Mesenchymal stem cell (in vitro differentiated cells and primary cell): ENCODE results near the gene EZH2.

Experiments used
- DNase-seq: peaks from one replicate; pipeline ENCODE4 v3.0.0-alpha.2; 2013
- H2AFZ ChIP-seq: one replicate; pipeline ENCODE4 v1.6.1; 2013; ENCODE audit warnings: low read depth, mild to moderate bottlenecking, control low read depth, inconsistent platforms, low read length, moderate library complexity
- H2AK5ac ChIP-seq: 2 replicates; pipeline ENCODE4 v1.6.1; 2013; ENCODE audit warnings: low read length, moderate library complexity, mild to moderate bottlenecking, inconsistent platforms; ENCODE audit not compliant: severe bottlenecking
- H2BK120ac ChIP-seq: one replicate; pipeline ENCODE4 v1.6.1; 2013; ENCODE audit warnings: low read depth, mild to moderate bottlenecking, inconsistent platforms, low read length, moderate library complexity
- H2BK12ac ChIP-seq, 2 experiments: one replicate each; pipeline ENCODE4 v1.6.1; 2013; ENCODE audit warnings: inconsistent platforms in 2 of 2, low read length in 2 of 2, mild to moderate bottlenecking in 2 of 2, moderate library complexity in 2 of 2, control low read depth in 1 of 2
- H2BK15ac ChIP-seq: one replicate; pipeline ENCODE4 v1.6.1; 2013; ENCODE audit warnings: mild to moderate bottlenecking, low read depth, inconsistent platforms; ENCODE audit not compliant: poor library complexity, severe bottlenecking
- H2BK5ac ChIP-seq: 2 replicates; pipeline ENCODE4 v1.6.1; 2013; ENCODE audit warnings: low read depth, mild to moderate bottlenecking, low read length, control low read depth, inconsistent platforms; ENCODE audit not compliant: poor library complexity, severe bottlenecking
- H3K14ac ChIP-seq, 2 experiments: one replicate each; pipeline ENCODE4 v1.6.1; 2013; ENCODE audit warnings: inconsistent platforms in 2 of 2, low read length in 2 of 2, control low read depth in 1 of 2, mild to moderate bottlenecking in 1 of 2, moderate library complexity in 1 of 2
- H3K18ac ChIP-seq, 2 experiments: one replicate each; pipeline ENCODE4 v1.6.1; 2013; ENCODE audit warnings: inconsistent platforms in 2 of 2, low read length in 2 of 2, control low read depth in 1 of 2, low read depth in 1 of 2, mild to moderate bottlenecking in 1 of 2
- H3K23ac ChIP-seq, 2 experiments: one replicate each; pipeline ENCODE4 v1.6.1; 2013; ENCODE audit warnings: inconsistent platforms in 2 of 2, low read length in 2 of 2, mild to moderate bottlenecking in 2 of 2, moderate library complexity in 2 of 2, control low read depth in 1 of 2
- H3K27ac ChIP-seq: 2 replicates; pipeline ENCODE4 v1.5.1; 2013; ENCODE audit warnings: mild to moderate bottlenecking, moderate library complexity, low read length, control low read depth, inconsistent platforms; ENCODE audit not compliant: poor library complexity, severe bottlenecking
- H3K27me3 ChIP-seq, 2 experiments: 2 replicates each; pipeline versions ENCODE4 v1.6.1 to v1.7.0; 2013; ENCODE audit warnings: low read length in 2 of 2, mild to moderate bottlenecking in 2 of 2, moderate library complexity in 2 of 2, control low read depth in 1 of 2, inconsistent platforms in 1 of 2; ENCODE audit not compliant: control insufficient read depth in 1 of 2, insufficient read depth in 1 of 2
- H3K36me3 ChIP-seq, 2 experiments: 2 replicates each; pipeline versions ENCODE4 v1.6.1 to v1.7.0; 2013; ENCODE audit warnings: low read length in 2 of 2, control low read depth in 1 of 2, inconsistent platforms in 1 of 2, low read depth in 1 of 2, mild to moderate bottlenecking in 1 of 2; ENCODE audit not compliant: insufficient read depth in 2 of 2, control insufficient read depth in 1 of 2
- H3K4ac ChIP-seq, 2 experiments: one replicate each; pipeline ENCODE4 v1.6.1; 2013; ENCODE audit warnings: inconsistent platforms in 2 of 2, low read length in 2 of 2, mild to moderate bottlenecking in 2 of 2, moderate library complexity in 2 of 2, control low read depth in 1 of 2, low read depth in 1 of 2
- H3K4me1 ChIP-seq: 2 replicates; pipeline ENCODE4 v1.6.1; 2013; ENCODE audit warnings: low read depth, low read length, control low read depth; ENCODE audit not compliant: control insufficient read depth, insufficient read depth
- H3K4me2 ChIP-seq: 2 replicates; pipeline ENCODE4 v1.6.1; 2013; ENCODE audit warnings: low read length, mild to moderate bottlenecking, inconsistent platforms; ENCODE audit not compliant: poor library complexity, severe bottlenecking
- H3K4me3 ChIP-seq, 2 experiments: 2 replicates each; pipeline versions ENCODE4 v1.5.1 to v1.7.0; 2013; ENCODE audit warnings: low read length in 2 of 2, mild to moderate bottlenecking in 2 of 2, control low read depth in 1 of 2, low read depth in 1 of 2; ENCODE audit not compliant: insufficient read depth in 1 of 2
- H3K79me1 ChIP-seq: replicated peaks from 2 replicates; pipeline ENCODE4 v1.6.1; 2013; ENCODE audit warnings: mild to moderate bottlenecking, control low read depth, low read length, inconsistent platforms; ENCODE audit not compliant: poor library complexity, severe bottlenecking
- H3K9ac ChIP-seq: 2 replicates; pipeline ENCODE4 v1.7.0; 2013; ENCODE audit warnings: mild to moderate bottlenecking, low read length, moderate library complexity
- H3K9me3 ChIP-seq: 2 replicates; pipeline ENCODE4 v1.7.0; 2013; ENCODE audit warnings: mild to moderate bottlenecking, low read length; ENCODE audit not compliant: control insufficient read depth
- H4K8ac ChIP-seq: one replicate; pipeline ENCODE4 v1.6.1; 2013; ENCODE audit warnings: inconsistent platforms, mild to moderate bottlenecking, low read length, moderate library complexity
- H4K91ac ChIP-seq: one replicate; pipeline ENCODE4 v1.6.1; 2013; ENCODE audit warnings: mild to moderate bottlenecking, low read length, inconsistent platforms
- WGBS: methylation state at CpG from one replicate; pipeline ENCODE4 v1.1.7; 2013; ENCODE audit warnings: mixed read lengths; 5-methylcytosine and 5-hydroxymethylcytosine counted together

Gene EZH2

DNA sequence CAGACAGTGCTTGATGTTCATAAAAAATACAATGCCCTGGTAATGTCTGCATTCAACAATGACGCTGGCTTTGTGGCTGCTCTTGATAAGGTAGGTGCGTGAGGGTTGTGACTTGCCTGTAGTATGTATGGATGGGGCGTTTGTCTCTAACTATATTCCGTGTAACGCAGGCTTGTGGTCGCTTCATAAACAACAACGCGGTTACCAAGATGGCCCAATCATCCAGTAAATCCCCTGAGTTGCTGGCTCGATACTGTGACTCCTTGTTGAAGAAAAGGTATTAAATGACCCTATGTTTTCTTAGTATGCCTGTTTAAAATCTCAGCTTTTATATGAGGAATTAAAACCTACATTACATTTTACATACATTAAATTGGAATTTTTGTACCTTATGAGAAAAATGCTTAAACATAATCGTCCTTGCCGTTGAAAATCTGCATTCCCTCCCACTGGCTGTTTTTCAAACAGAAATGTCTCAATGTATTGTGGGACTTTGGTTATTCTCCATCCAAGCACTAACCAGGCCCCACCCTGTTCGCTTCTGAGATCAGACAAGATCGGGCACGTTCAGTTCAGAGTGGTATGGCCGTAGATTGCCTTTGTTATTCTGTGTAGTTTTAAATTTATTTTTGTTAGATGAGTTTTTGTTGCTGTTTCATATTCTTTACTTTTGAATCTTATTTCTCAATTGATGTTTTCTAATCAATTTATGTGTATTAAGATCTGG, 100.1 kb downstream of the EZH2 start:
- no peak for DNase-seq
- Histone ChIP-seq H3K18ac (no peak overlapping the region), H3K14ac (no peak overlapping the region), H3K79me1 (peaks cover 28% of the 10 kb centered on the region), H2AFZ (no peak overlapping the region), H2BK12ac (peak overlapping the region in 1 of 2 experiments; percentile 13), H3K36me3 (peaks cover 38 to 92% of the 10 kb centered on the region in 2 experiments), H3K4me1 (no peaks in the 10 kb centered on the region), H4K91ac (no peak overlapping the region), H3K27ac (no peak overlapping the region), H2BK120ac (no peak overlapping the region), H3K27me3 (no peaks in the 10 kb centered on the region), H3K9me3 (no peaks in the 10 kb centered on the region), H3K9ac (no peak overlapping the region), H3K4me3 (no peak overlapping the region), H4K8ac (no peak overlapping the region), H2AK5ac (no peak overlapping the region), H3K23ac (no peak overlapping the region), H3K4me2 (no peak overlapping the region), H3K4ac (no peak overlapping the region), H2BK5ac (no peak overlapping the region), H2BK15ac (no peak overlapping the region)
- 93% methylated on average over 11 of the region's 15 CpGs for WGBS

DNA sequence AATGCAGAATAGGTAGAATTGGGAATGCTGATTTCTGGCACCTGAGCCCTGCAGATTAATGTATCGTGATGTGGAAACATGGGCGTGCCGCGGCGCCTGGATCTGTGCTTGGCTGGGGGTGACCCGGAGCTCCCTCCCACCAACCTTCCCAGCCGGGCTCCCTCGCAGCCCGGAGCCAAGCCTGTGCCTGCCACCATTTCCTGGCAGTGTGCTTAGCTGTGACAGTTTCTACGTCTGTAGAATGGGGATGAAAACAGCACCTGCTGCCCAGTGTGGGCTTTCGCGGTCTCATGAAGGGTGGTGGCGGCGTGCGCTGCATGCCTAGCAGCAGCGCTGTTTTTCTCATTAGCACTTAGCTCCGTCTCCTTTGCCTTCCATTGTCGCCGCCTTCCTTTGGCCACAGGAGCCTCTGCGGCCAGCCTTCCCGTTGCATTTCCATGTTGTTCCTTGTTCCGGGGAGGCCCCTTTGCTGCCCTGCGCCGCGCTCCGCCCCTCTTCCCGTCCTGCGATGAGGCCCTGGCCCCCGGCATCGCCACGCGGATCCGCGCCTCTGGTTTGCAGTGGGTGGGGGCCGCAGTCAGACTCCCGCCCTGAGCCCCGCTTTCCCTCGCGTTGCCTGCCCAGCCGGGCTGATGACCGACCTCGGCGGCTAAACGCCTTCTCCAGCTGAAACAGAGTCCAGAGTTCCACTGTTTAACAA, 101.2 kb downstream of the EZH2 start:
- Histone ChIP-seq H2BK120ac (no peak overlapping the region), H3K27me3 (no peaks in the 10 kb centered on the region), H4K8ac (no peak overlapping the region), H3K4ac (no peak overlapping the region), H3K9ac (no peak overlapping the region), H3K4me1 (no peaks in the 10 kb centered on the region), H3K9me3 (no peaks in the 10 kb centered on the region), H3K14ac (no peak overlapping the region), H3K79me1 (peaks cover 32% of the 10 kb centered on the region), H4K91ac (peak overlapping the region; percentile 41), H2BK15ac (no peak overlapping the region), H2AK5ac (no peak overlapping the region), H3K36me3 (peaks cover 30 to 92% of the 10 kb centered on the region in 2 experiments), H3K4me2 (no peak overlapping the region), H3K23ac (no peak overlapping the region), H2BK12ac (no peak overlapping the region), H2AFZ (no peak overlapping the region), H2BK5ac (no peak overlapping the region), H3K27ac (no peak overlapping the region), H3K18ac (no peak overlapping the region), H3K4me3 (peak overlapping the region in 1 of 2 experiments; percentile 43)
- 94% methylated on average over 44 of the region's 44 CpGs for WGBS
- DNase-seq: no peak

GRCh38 chr7:148774471-148774870, 109.6 kb downstream of the EZH2 start:
- no peaks in the 10 kb centered on the region for H3K27me3 ChIP-seq
- H3K14ac ChIP-seq: no peak overlapping the region
- no peak overlapping the region for H2AFZ ChIP-seq
- no peak overlapping the region for H3K18ac ChIP-seq
- H2BK15ac ChIP-seq: no peak overlapping the region
- H2BK5ac ChIP-seq: no peak overlapping the region
- H3K4me2 ChIP-seq: no peak overlapping the region
- no peak overlapping the region for H3K23ac ChIP-seq
- H2AK5ac ChIP-seq: no peak overlapping the region
- H3K4me1 ChIP-seq: peaks cover 11% of the 10 kb centered on the region
- H3K9ac ChIP-seq: no peak overlapping the region
- H4K8ac ChIP-seq: no peak overlapping the region
- H2BK120ac ChIP-seq: no peak overlapping the region
- DNase-seq: no peak
- no peaks in the 10 kb centered on the region for H3K9me3 ChIP-seq
- no peak overlapping the region for H3K27ac ChIP-seq
- no peak overlapping the region for H3K4ac ChIP-seq
- H4K91ac ChIP-seq: no peak overlapping the region
- H3K4me3 ChIP-seq: no peak overlapping the region
- peaks cover 21% of the 10 kb centered on the region for H3K79me1 ChIP-seq
- H2BK12ac ChIP-seq: no peak overlapping the region
- 98% methylated on average over 1 of the region's 1 CpG for WGBS
- peaks cover 2 to 70% of the 10 kb centered on the region in 2 experiments for H3K36me3 ChIP-seq

DNA sequence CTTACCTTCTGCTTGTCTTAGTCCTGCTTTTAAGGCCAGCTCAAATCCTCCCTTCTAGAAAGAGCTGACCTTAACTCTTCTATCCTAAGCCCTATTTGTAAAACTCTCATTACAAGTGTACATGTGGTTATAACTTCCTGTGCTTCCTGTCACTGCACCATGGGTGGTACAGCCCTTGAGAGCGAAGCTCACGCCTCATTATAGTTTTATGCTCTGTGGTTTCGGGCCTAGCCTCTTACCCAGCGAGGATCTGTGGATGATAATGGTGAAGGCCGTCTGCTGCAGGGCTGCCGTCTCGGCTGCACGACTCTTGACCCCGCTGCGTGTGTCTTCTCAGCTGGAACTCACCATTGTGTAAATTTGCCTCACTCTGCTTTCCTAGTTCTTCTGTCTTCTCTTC, 110.8 kb downstream of the EZH2 start:
- Histone ChIP-seq H3K4me2 (no peak overlapping the region), H2BK5ac (no peak overlapping the region), H3K36me3 (peaks cover 4 to 67% of the 10 kb centered on the region in 2 experiments), H3K23ac (no peak overlapping the region), H3K9me3 (no peaks in the 10 kb centered on the region), H3K4me1 (peaks cover 11% of the 10 kb centered on the region), H2AFZ (no peak overlapping the region), H3K27ac (peak overlapping the region; percentile 75), H2BK15ac (no peak overlapping the region), H3K4ac (no peak overlapping the region), H3K14ac (no peak overlapping the region), H3K18ac (no peak overlapping the region), H3K27me3 (no peaks in the 10 kb centered on the region), H3K4me3 (no peak overlapping the region), H4K91ac (no peak overlapping the region), H3K79me1 (peaks cover 12% of the 10 kb centered on the region), H2BK120ac (no peak overlapping the region), H4K8ac (no peak overlapping the region), H2BK12ac (no peak overlapping the region), H2AK5ac (no peak overlapping the region), H3K9ac (peak overlapping the region; percentile 2)
- 42% methylated on average over 10 of the region's 10 CpGs for WGBS
- peak; percentile 58 for DNase-seq
